Measurements from ENCODE around the gene FAAP24.

DNA sequence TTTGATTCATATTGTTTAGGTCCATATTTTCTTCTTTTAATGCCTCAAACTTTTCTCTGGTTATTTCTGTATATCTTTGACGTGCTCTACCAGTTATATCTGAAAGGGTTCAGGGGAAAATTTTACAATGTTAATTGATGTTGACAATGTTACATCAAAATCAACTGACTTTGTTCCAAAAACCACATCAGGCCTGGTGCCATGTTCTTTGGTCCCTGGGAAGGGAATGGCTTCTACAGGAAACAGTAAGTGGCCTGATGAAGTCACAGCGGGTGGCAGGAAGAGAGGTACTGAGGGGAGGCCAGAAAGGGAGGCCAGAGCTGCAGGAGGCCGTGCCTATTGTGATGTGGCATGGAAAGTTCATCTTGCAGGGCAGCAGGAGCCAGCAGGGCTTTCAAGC lies 38.5 kb upstream of the FAAP24 start:
- no peak for TF ChIP-seq EZH2 (IDR thresholded peaks at IDR 0.05; ENCODE audit: low read depth)
- TF ChIP-seq, protein P1, sequence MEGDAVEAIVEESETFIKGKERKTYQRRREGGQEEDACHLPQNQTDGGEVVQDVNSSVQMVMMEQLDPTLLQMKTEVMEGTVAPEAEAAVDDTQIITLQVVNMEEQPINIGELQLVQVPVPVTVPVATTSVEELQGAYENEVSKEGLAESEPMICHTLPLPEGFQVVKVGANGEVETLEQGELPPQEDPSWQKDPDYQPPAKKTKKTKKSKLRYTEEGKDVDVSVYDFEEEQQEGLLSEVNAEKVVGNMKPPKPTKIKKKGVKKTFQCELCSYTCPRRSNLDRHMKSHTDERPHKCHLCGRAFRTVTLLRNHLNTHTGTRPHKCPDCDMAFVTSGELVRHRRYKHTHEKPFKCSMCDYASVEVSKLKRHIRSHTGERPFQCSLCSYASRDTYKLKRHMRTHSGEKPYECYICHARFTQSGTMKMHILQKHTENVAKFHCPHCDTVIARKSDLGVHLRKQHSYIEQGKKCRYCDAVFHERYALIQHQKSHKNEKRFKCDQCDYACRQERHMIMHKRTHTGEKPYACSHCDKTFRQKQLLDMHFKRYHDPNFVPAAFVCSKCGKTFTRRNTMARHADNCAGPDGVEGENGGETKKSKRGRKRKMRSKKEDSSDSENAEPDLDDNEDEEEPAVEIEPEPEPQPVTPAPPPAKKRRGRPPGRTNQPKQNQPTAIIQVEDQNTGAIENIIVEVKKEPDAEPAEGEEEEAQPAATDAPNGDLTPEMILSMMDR (conservative IDR thresholded peaks at IDR 0.05): no peak
